IPS-20b (cell line): ENCODE data around the gene COMMD4.
"Not testable (repeated sequence)": the region's sequence is repeated elsewhere in the genome, so short reads cannot be mapped to it uniquely, and the experiment has no call there.

Source experiments
- H3K27ac ChIP-seq: one replicate; pipeline ENCODE4 v1.5.1; 2013; ENCODE audit warnings: low read length
- H3K27me3 ChIP-seq: 2 replicates; pipeline ENCODE4 v1.6.1; 2013; ENCODE audit warnings: mild to moderate bottlenecking, low read length, inconsistent platforms; ENCODE audit not compliant: insufficient read depth
- H3K36me3 ChIP-seq: 2 replicates; pipeline ENCODE4 v1.6.1; 2013; ENCODE audit warnings: low read depth, mild to moderate bottlenecking, inconsistent platforms, low read length, moderate library complexity; ENCODE audit not compliant: insufficient read depth
- H3K4me1 ChIP-seq: 2 replicates; pipeline ENCODE4 v1.6.1; 2013; ENCODE audit warnings: mild to moderate bottlenecking, control low read depth, inconsistent platforms, low read length, moderate library complexity; ENCODE audit not compliant: insufficient read depth
- H3K4me3 ChIP-seq: 2 replicates; pipeline ENCODE4 v1.5.1; 2013; ENCODE audit warnings: mild to moderate bottlenecking, low read length, inconsistent platforms
- H3K9ac ChIP-seq: 2 replicates; pipeline ENCODE4 v1.6.1; 2013; ENCODE audit warnings: low read depth, mild to moderate bottlenecking, inconsistent platforms, low read length, moderate library complexity
- H3K9me3 ChIP-seq: 2 replicates; pipeline ENCODE4 v1.6.1; 2013; ENCODE audit warnings: mild to moderate bottlenecking, low read depth, low read length, inconsistent platforms; ENCODE audit not compliant: insufficient read depth

COMMD4 gene

DNA sequence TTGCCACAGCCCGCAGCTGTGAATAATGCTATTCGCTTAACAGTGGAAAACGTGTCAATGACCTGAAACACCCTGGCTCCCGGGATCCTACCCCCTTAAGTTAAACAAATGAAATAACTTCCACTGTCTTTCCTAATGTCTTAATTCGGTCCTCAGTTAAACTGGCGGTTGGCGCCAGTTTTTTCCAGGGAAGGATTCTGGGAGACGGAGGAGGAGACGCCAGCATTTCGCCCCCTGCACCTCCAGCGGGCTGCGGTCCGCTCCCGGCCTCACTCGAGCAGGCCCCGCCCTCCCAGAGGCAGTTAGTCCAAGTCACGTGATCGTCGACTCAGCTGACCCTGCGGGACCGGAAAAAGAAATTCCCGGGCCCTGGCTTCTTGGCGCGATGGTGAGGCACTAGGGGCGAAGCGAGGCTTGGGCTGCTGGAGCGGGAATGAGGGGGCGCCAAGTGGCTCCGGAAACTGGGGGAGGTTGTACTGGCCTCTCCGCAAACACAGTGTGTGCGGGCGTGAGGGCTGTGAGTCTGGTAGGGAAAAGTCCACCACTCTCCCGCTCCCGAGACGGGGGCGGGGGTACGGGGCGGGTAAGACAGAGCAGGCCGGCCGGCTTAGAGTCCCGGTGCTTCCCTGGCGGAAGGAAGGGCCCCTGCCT lies at the start of gene COMMD4:
Gene COMMD4, plus strand, starts transcription at position 359 of the 651 bp plus-strand sequence. Its CDS starts 27 bp downstream, at position 386.
- Histone ChIP-seq H3K36me3 (peaks cover 15% of the 10 kb centered on the region), H3K9ac (peak within 1 kb of the TSS; percentile 99), H3K4me1 (peaks cover 4% of the 10 kb centered on the region; the same call in 1 of the 2 replicates), H3K27ac (peak within 1 kb of the TSS; percentile 74), H3K9me3 (no peaks in the 10 kb centered on the region), H3K27me3 (no peaks in the 10 kb centered on the region), H3K4me3 (peak within 1 kb of the TSS; percentile 98)

DNA sequence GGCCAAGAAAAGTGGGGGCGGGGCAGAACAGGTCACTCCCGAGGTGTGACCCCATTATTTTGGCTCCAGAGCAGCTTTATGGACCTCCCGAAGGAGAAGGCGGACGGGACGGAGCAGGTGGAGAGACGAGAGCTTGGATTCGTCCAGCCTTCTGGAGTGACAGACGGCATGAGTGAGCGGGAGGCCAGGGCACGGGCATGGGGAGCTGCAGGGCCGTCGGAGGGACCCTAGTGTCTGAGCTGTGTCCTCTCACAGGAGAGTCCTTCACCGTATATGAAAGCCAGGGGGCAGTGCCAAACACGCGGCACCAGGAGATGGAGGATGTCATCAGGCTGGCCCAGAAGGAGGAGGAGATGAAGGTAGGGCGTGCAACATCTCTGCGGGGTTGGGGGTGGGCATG lies 42.2 kb upstream of the COMMD4 start:
- H3K27ac ChIP-seq, H3K36me3 ChIP-seq, H3K9me3 ChIP-seq, H3K9ac ChIP-seq, H3K27me3 ChIP-seq, H3K4me3 ChIP-seq, H3K4me1 ChIP-seq: not testable (repeated sequence)

DNA sequence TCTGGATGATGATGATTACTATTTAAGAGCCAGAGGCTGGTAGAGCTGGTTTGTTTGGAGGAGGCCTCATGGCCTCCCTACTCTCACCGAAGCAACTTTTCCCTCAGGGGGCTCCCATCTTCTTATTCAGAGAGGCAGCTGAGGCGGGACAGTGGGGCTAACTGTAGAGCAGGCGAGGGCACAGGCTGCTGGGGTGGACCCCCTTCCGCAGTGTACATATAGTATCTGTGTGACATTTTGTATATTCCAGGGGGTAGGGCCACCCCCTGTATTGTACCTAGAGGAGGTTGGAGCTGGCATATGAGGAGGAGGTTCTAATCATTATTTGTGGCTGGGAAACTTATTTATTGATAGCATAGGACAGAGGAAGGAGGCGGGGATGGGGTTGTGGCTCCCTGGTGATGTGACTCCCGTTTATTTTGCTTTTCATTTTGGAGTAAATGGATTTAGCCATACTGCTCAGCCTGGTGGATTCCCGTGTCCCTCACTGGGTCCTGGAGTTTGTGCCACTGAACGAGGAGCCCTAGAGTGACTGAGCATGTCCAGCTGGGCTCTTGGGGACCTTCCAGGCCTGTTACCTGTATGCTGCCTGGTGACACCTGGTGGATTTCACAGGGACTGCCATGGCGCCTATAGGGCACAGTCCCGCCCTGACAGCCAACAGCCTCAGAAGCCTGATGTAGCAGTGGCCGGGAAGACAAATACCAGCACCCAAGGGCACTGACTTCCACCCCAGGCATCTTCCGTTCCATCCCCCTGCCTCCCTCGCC lies 37.1 kb upstream of the COMMD4 start:
- H3K4me1 ChIP-seq, H3K27ac ChIP-seq, H3K27me3 ChIP-seq, H3K9me3 ChIP-seq, H3K36me3 ChIP-seq, H3K4me3 ChIP-seq, H3K9ac ChIP-seq: not testable (repeated sequence)

DNA sequence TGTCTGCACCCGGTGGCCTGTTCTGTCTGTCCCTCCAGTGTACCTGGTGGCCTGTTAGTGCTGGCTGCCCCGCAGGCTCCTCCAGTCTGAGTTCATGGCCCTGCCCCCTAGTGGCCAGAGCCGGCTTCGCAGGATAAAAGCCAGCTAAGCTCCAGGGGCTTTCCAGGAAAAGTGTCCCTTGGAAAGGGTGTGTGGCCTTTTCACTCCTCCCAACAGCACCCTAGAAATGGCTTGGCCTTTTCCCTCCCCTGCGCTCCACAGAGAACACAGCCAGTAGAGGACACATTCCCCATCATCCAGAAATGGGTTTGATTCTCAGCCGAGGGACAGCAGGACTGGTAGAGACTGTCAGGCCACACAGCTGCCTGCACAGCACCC lies 36.6 kb upstream of the COMMD4 start:
- not testable (repeated sequence) for H3K9me3 ChIP-seq, H3K4me1 ChIP-seq, H3K36me3 ChIP-seq, H3K4me3 ChIP-seq, H3K9ac ChIP-seq, H3K27ac ChIP-seq, H3K27me3 ChIP-seq

DNA sequence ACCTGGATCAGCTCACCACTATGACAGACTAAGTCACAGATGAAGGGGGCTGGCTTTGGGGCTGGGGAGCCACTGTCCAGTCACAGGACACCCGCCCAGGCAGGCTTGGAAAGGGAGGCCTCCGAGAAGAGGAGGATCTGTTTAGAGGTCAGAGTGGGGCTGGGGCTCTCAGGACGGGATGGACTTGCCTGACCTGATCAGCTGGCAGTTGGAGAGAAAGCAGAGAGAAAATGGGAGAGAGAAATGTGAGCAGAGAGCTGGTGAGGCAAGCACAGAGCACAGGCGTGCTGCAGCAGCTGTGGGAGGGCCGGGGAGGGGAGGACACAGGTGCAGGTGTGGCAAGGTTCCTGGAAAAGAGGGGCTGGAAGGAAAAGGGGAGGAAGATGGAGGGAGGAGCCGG lies 35.8 kb upstream of the COMMD4 start:
- H3K4me3 ChIP-seq, H3K4me1 ChIP-seq, H3K9me3 ChIP-seq, H3K36me3 ChIP-seq, H3K27me3 ChIP-seq, H3K27ac ChIP-seq, H3K9ac ChIP-seq: not testable (repeated sequence)

DNA sequence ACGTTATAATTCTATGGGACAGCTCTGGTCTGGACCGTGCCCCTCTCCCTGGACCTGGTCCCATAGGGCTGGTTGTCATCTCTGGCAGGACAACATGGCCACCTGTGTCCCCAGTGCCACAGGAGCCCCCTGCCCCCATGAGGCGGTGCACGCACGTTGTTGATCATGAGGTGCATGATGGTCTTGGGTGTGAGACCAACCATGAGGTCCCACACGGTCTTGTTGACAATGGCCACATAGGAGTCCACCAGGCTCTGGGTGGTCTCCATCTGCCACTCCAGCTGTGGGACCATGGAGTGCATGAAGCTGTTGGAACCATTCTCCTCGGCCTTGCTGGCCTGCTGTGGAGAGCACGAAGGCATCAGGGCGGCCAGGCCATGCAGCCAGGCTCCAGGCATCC lies 33.5 kb upstream of the COMMD4 start:
- no peak overlapping the region for H3K4me3 ChIP-seq
- H3K4me1 ChIP-seq: no peaks in the 10 kb centered on the region
- no peaks in the 10 kb centered on the region for H3K36me3 ChIP-seq
- peaks cover 4% of the 10 kb centered on the region; the same call in 1 of the 2 replicates for H3K27me3 ChIP-seq
- H3K9me3 ChIP-seq: no peaks in the 10 kb centered on the region
- H3K27ac ChIP-seq: no peak overlapping the region
- no peak overlapping the region for H3K9ac ChIP-seq

DNA sequence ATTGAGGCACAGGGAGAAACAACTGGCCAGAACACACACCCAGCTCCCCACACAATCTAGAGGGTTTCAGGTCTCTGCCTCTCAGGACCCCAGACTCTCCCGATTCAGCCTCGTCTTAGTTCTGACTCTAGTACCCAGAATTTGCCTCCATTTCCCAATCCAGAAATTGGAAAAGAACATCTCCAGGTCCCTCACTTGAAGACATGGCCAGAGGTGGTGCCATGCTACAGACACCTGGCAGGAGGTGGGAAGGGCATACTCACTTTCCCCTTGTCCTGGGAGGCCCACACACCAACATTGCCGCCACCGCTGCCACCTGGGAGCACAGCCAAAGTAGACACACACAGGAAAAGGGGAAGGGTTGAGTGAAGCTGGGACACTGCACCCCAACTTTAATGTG lies 33.1 kb upstream of the COMMD4 start:
- H3K4me3 ChIP-seq, H3K36me3 ChIP-seq, H3K4me1 ChIP-seq, H3K9ac ChIP-seq, H3K27me3 ChIP-seq, H3K27ac ChIP-seq, H3K9me3 ChIP-seq: not testable (repeated sequence)

DNA sequence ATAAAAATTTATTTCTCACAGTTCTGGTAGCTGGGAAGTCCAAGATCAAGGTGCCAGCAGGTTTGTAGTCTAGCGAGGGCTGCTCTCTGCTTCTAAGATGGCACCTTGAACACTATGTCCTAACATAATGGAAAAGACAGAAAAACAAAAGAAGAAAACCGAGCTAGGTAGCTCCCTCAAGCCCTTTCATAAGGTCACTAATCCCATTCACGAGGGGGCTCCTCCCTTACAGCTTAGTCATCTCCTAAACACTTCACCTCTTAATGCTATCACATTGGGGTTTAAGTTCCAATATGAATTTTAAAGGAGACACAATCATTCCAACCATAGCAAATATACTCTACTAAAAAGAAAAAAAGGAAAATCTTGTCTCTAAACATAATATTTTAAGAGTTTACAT lies 29.7 kb upstream of the COMMD4 start:
- no peak overlapping the region for H3K9ac ChIP-seq
- no peak overlapping the region for H3K4me3 ChIP-seq
- no peaks in the 10 kb centered on the region for H3K4me1 ChIP-seq

DNA sequence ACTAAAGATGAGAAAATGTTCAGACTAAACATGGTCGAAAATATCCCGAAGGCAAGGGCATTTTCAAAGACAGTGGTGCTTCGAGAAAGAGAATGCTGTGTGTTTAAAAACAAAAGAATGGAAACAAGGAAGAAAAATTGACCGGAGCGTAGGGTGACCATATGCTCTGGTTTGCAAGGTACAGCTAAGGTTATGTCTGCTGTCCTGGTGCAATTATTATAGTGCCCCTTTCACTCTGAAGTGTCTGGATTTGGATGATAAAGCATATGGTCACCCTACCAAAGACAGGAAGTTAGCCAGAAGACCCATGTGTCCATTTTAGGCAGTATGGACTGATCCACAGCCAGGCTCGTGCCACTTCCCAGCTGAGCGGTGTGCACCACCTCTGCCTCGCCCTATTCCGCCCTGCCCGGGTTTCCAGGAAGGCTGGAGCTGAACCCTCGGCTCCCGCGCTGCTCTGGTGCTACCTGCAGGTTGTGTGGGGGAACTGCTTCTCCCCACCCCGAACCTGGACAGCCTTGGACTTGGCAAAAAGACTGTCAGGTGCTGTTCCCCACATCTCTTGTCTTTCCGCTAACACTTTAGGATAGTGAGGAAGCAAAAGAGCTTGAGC lies 28.0 kb upstream of the COMMD4 start:
- Histone ChIP-seq H3K27ac (no peak overlapping the region), H3K9ac (no peak overlapping the region), H3K27me3 (peaks cover 14% of the 10 kb centered on the region), H3K4me1 (no peaks in the 10 kb centered on the region), H3K4me3 (no peak overlapping the region), H3K9me3 (no peaks in the 10 kb centered on the region), H3K36me3 (no peaks in the 10 kb centered on the region)

More for the DNA sequence above, 29.7 kb upstream of the COMMD4 start:
- Histone ChIP-seq H3K27ac (no peak overlapping the region), H3K9me3 (no peaks in the 10 kb centered on the region), H3K27me3 (peaks cover 14% of the 10 kb centered on the region), H3K36me3 (no peaks in the 10 kb centered on the region)

DNA sequence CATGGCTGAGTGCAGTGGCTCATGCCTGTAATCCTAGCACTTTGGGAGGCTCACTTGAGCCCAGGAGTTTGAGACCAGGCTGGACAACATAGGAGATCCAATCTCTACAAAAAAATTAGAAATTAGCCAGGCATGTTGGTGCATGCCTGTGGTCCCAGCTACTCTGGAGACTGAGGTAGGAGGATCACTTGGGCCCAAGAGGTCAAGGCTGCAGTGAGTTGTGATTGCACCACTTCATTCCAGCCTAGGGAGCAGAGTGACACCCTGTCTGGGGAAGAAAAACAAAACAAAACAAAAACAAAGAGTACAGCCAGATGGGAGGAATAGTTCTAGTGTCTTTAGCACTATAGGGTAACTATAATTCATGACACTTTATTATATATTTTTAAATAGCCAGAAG lies 26.2 kb upstream of the COMMD4 start:
- Histone ChIP-seq H3K36me3 (no peaks in the 10 kb centered on the region), H3K4me3 (no peak overlapping the region), H3K9ac (no peak overlapping the region), H3K27ac (no peak overlapping the region), H3K9me3 (no peaks in the 10 kb centered on the region), H3K4me1 (no peaks in the 10 kb centered on the region), H3K27me3 (peaks cover 10% of the 10 kb centered on the region)

DNA sequence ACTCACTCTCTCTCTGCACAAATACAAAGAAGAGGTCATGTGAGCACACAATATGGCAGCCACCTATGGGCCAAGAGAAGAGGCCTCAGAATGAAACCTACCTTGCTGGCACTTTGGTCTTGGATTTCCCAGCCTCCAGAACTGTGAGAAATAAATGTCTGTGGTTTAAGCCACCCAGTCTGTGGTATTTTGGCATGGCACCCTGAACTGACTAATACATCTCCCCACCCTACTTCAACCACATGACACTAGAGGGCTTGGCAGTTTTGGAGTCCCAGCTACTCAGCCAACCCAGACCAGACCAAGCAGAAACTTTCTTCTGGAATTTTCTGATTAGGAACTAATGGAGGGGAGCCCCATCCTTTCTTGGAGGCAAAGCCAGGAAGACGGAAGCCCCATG lies 23.3 kb upstream of the COMMD4 start:
- not testable (repeated sequence) for H3K4me1 ChIP-seq, H3K27ac ChIP-seq, H3K9me3 ChIP-seq, H3K36me3 ChIP-seq, H3K4me3 ChIP-seq, H3K9ac ChIP-seq
- peaks cover 10% of the 10 kb centered on the region for H3K27me3 ChIP-seq
